Activated CD4-positive, alpha-beta T cell treated with anti-CD3 and anti-CD28 coated beads, Interleukin-2, amount 50 U/mL, for 4 hours (primary cell): ENCODE data around the gene LYSMD3.

Experiments used
- DNase-seq, 2 experiments: peaks; one replicate each; pipeline ENCODE4 v3.0.0-alpha.2; 2020

The LYSMD3 gene

DNA sequence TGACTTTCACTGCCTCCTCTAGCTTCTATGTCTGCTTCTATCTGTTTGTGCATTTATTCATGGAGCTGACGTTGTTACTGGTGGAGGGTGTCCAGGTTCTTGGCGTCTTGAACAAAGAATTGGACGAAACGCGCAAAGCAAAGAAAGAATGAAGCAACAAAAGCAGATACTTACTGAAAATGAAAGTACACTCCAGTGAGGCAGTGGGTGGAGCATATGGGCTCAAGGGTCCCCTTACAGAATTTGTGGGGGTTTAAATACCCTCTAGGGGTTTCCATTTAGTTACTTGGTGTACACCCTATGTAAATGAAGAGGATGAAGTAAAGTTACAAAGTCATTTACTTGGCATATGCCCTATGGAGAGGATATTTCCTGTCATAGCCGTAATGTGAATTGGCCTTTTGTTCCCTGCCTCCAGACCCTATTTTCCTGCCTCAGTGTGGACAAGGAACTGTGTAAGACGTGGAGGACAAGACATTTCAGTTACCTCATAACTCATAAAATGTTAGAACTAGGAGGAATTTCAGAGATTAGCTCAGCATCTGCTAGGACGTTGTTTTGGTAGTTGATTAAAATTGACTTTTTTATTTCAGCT lies 51.7 kb downstream of the LYSMD3 start:
- no peak for DNase-seq

DNA sequence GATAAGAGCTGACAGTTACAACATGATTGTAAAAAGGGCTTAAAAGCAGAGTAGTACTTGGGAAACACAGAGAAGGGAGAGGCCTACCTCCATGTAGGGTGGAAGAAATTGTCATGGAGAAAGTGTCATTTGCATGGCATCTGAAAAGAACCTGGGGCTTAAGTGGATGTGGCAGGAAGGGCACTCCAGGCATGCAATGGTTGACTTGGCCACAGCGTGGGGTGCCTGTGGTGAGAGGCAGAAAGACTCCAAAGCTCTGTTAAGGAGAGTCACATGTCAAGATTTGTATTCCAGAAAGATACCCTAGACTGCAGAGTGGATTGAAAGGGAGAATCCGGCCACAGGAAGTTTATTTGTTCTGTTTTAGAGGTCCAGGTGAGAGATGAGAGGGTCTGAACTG lies 52.3 kb downstream of the LYSMD3 start:
- DNase-seq = no peak

DNA sequence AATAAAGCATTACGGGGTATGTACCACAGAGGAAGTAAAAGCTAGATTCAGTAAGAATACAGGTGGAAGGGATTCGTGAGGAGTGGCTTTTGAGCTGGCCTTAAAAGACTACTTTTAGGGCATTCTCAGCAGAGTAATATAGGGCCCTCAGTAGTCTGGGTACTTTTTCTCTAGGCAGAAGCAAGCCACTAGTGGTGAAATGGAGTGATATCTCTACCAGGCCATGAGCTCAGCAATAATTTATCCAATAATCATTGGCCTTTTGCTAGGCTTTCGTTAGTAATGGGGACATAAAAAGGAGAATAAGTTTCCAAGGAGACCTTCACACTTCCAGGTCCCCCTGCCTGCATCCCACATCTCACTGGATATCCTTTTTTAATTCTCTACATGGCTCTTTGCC lies 53.0 kb downstream of the LYSMD3 start:
- no peak for DNase-seq

DNA sequence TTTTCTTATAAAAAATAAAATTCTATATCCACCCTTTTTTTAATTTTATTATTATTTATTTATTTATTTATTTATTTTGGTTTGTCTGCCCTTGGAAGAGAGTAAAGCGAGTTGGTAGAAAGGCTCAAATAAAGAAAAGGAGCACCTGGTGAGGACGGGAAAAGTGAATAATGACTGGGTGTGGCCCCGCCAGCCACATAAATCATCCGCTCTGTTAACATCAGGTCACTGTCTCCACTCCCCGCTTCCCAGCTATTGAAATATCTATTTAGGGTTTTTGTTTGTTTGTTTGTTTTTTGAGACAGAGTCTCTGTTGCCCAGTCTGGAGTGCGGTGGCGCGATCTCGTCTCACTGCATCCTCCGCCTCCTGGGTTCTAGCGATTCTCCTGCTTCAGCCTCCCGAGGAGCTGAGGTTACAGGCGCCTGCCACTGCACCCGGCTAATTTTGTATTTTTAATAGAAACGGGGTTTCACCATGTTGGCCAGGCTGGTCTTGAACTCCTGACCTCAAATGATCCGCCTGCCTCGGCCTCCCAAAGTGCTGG lies 53.9 kb downstream of the LYSMD3 start:
- DNase-seq = no peak

DNA sequence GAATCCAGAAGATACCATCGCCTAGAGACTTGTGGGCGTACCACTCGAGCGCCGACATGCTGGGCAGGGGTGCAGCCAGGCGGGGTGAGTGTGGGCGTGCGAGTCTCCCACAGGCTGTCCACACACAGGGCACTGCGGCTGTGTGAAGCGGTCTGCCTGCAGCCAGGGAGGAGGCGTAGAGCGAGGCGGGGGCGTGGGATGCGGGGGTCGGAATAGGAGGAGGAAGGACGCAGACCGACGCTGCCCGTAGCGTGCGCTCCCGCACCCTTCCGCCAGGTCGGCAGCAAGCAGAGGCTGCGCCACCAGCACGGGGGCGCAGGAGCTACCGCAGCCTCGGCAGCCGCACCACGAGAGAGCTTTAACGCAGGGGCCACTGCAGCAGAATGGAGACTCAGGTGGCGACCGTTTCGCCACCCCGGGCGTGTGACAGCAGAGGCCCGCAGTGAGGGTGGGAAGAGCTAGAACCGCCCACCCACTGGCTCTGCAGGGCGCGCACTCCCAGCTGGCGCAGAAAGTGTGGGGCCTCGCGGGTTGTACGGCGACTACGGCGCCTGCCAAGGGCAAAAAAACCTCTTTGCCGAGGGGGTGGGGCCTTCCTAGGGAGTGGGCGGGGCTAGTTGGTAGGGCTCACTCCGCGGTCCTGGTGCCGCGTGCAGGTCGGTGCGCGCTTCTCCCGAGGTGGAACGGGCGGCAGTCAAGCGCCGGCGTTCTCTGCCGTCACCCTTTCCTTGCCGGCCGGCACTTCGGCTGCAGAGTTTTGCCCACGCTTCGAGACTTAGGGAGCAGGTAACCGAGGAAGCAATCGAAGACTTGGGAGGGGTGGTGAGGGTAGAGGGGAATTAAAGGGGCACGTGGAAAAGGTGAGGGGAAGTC lies 54.9 kb downstream of the LYSMD3 start, which contains the start of the genes MBLAC2 and POLR3G:
MBLAC2 (minus strand) TSS at position 537 of the 873 bp plus-strand sequence; CDS start at position 58, 479 bp downstream.
POLR3G (plus strand) TSS at position 630 of the 873 bp plus-strand sequence. CDS start 10,704 bp downstream, outside the sequence.
- peak; percentile 94 to 96 for DNase-seq

DNA sequence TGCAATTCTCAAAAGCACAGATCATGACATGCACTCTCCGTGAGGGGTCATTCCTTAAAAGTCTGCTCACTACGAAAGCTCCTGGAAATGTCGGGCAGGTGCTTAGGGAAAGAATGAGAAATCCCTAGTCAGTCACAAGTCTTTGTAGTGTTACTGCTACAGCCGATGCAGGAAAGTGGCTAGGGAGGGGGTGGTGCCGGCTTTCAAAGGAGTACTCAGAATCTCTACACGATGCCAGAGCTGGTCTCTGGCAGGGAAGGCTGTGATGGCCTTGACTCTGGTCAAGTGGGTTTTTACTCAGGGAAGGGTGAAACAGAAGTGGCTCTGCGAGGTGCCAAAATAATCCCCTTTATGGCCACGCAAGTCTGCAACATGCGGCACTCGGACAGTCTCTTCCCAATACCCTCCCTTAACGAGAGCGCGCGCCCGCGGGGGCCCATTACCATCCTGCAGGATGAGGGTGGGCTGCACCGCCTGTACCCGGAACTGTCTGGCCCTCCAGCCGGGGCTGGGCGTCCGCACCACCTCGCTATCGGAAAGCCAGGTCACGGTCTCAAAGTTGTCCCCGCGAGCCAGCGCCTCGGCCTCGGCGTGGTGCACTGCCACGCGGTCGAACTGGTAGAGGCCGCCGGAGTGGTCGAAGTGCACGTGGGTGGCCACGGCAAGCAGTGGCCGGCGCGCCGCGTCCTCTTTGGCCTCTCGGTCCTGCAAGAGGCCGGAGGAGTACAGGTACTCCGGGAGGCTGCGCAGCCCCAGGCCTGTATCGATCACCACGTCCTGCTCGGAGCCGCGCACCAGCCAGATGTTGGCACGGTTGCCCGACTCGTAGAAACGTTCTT lies 55.8 kb downstream of the LYSMD3 start:
- DNase-seq = peak; percentile 17 to 18

DNA sequence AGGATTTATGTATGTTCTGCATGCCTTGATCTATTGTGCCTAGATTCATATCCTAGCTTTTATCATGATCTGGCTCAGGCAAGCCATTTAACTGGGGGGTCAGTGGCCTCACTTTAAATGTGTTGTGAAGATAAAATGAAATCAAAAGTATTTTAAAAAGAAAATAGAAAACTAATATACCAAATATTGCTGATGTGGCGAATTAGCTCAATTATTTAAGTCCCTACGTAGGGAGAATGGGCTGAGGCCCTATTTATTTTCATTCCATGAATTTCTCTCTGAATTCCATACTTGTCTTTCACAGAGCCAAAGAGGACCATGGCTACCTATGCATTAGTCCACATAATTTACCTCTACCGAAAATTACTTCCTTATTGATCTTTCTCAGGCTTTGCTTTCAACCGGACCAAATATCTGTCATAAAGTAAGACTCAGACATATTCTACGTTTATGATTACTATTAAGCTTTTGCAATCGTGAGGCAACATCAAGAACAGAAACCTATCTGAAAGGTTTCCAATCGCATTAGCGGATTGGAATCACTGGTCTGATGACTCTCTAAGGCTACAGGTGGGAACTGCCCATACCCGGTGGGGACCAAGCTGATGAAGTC lies 56.5 kb downstream of the LYSMD3 start:
- DNase-seq = no peak
